GM12892 (cell line): ENCODE results near the gene DKKL1.

Experiments used
- DNase-seq: peaks from one replicate; pipeline ENCODE4 v3.0.0; 2011; ENCODE audit not compliant: insufficient read length
- FAIRE-seq: peaks from 2 replicates; lab custom pipeline; 2011; peaks lifted over from hg19 to GRCh38; lab: Jason Lieb, UNC
- POLR2A ChIP-seq: IDR thresholded peaks from 2 replicates; pipeline ENCODE4 v1.6.1; 2011; ENCODE audit warnings: low read depth, low read length, control low read depth
- POLR2AphosphoS5 ChIP-seq: IDR thresholded peaks from 2 replicates; pipeline ENCODE4 v1.6.1; 2011; ENCODE audit warnings: low read depth, low read length, control low read depth
- TAF1 ChIP-seq: IDR thresholded peaks from 2 replicates; pipeline ENCODE4 v1.6.1; 2011; ENCODE audit warnings: low read depth, mild to moderate bottlenecking, control low read depth, low read length, borderline replicate concordance

Gene DKKL1

GRCh38 chr19:49378512-49378911 lies 14.8 kb downstream of the DKKL1 start:
- no peak for FAIRE-seq
- TF ChIP-seq POLR2A, result no peak
- TF ChIP-seq POLR2AphosphoS5, result no peak
- TF ChIP-seq TAF1, result no peak
- no peak for DNase-seq

DNA sequence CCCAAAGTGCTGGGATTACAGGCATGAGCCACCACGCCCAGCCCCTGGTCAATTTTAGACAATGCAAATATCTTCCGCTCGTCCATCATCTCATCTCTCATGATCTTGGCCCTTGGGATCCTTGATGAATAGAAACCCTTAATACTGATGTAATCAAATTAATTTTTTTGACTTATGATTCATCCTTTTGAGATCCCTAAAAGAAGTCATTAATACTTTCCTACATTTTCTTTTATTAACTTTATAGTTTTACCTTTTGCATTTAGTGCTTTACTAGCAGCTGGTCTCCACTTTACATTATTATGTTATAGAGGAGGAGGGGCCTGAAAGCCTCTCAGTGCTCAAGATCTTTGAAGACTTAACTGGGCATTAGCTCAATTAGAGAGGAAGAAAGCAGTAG lies 16.7 kb downstream of the DKKL1 start:
- TF ChIP-seq POLR2A (no peak), TAF1 (no peak), POLR2AphosphoS5 (no peak)
- DNase-seq, result no peak
- no peak for FAIRE-seq

- DNase-seq, result no peak
- TF ChIP-seq TAF1 (no peak), POLR2A (no peak), POLR2AphosphoS5 (no peak)
- FAIRE-seq, result no peak
Observed at GRCh38 chr19:49382639-49383038, 19.0 kb downstream of the DKKL1 start.

DNA sequence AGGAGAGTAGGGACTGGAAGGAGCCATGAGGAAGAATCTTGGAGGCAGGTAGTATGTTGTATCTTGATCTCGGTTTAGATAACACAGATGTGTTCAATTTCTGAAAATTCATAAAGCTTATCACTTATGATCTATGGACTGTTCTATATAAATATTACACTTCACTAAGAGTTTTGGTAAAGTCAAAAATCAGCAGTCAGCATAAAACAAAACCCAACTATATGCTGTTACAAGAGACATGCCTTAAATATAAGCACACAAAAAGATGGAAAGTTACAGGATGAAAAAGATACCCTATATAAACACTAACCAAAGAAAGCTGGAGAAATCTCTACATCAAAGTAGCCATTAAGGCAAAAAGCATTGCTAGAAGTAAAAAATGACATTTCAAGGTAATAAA lies 19.9 kb downstream of the DKKL1 start:
- TF ChIP-seq POLR2AphosphoS5 (no peak), POLR2A (no peak), TAF1 (no peak)
- DNase-seq (no peak), FAIRE-seq (no peak)

DNA sequence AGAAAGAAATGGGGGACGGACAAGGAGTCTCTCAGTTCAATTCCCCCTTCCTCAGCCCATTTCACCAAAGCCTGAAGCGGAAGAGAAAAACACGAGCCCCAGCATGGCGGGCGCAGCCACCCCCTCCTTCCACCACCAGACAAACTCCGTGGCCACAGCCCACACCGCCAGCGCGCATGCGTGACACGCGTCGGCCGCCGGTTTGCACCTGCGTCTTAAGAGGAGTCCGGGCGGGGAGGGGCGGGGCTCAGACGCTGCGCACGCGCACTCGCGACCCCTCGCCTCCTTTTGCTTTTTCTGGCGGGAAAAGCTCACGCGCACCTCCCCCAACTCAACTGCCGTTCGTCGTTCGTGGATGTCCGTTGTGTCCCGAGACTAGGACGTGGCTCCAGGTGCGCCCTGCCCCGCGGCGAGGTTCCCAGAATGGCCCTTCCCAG lies 24.3 kb downstream of the DKKL1 start, which contains the start of gene KASH5:
Gene KASH5 (plus strand): TSS at position 314 of the 437 bp plus-strand sequence. CDS start 2,635 bp downstream, outside the sequence.
- TF ChIP-seq TAF1 (no peak), POLR2AphosphoS5 (no peak), POLR2A (no peak)
- FAIRE-seq (no peak), DNase-seq (no peak)

GRCh38 chr19:49389406-49389805 lies 25.7 kb downstream of the DKKL1 start:
- TF ChIP-seq POLR2A (no peak), POLR2AphosphoS5 (no peak)
- DNase-seq (no peak), FAIRE-seq (no peak)

DNA sequence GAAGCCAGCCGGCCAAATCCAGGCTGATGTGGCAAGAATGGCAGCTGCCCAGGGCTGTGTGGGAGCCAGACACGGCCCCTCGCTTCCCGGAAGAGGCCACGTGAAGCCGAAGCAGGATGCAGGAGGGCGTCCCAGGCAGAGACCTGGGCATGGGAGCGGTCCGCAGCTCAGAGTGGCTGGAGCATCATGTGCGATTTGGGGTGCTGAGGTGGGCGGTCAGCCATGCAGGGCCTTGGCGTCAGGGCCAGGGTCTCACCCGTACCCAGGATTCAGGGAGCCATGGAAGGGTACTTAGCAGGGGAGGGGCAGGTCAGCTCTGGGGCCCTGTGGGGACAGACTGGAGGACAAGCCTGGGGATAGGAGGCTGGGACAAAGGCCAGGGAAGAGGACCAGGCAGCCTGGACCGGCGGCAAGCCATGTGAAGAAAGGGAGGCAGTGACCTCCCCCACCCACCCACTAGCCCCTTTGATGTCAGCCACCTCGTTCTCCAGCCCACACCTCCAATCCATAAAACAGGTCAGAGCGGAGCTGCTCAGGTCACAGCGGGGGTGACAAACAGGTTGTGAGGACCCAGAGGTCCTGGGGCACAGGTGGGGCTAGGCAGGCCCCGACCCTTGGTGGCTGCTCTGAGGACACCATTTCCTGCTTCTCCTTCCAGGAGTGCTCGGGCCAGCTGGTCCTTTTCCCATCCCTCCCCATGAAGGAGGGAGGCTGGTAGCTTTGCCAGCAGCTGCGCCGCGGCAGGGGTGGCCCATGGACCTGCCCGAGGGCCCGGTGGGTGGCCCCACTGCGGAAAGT lies 26.7 kb downstream of the DKKL1 start:
- FAIRE-seq (no peak), DNase-seq (no peak)
- TF ChIP-seq POLR2A (no peak), POLR2AphosphoS5 (no peak), TAF1 (no peak)

- DNase-seq (no peak), FAIRE-seq (no peak)
- no peak for TF ChIP-seq POLR2AphosphoS5
- no peak for TF ChIP-seq TAF1
- TF ChIP-seq POLR2A, result no peak
Observed at GRCh38 chr19:49390929-49391359, 27.3 kb downstream of the DKKL1 start.

GRCh38 chr19:49391581-49392399 lies 28.1 kb downstream of the DKKL1 start:
- FAIRE-seq (peak; percentile 98), DNase-seq (peak; percentile 79)
- TF ChIP-seq POLR2AphosphoS5 (no peak), POLR2A (no peak), TAF1 (no peak)

GRCh38 chr19:49393881-49394280 lies 30.2 kb downstream of the DKKL1 start:
- DNase-seq, result no peak
- no peak for TF ChIP-seq POLR2A
- TF ChIP-seq POLR2AphosphoS5, result no peak
- TF ChIP-seq TAF1, result no peak
- FAIRE-seq, result no peak

DNA sequence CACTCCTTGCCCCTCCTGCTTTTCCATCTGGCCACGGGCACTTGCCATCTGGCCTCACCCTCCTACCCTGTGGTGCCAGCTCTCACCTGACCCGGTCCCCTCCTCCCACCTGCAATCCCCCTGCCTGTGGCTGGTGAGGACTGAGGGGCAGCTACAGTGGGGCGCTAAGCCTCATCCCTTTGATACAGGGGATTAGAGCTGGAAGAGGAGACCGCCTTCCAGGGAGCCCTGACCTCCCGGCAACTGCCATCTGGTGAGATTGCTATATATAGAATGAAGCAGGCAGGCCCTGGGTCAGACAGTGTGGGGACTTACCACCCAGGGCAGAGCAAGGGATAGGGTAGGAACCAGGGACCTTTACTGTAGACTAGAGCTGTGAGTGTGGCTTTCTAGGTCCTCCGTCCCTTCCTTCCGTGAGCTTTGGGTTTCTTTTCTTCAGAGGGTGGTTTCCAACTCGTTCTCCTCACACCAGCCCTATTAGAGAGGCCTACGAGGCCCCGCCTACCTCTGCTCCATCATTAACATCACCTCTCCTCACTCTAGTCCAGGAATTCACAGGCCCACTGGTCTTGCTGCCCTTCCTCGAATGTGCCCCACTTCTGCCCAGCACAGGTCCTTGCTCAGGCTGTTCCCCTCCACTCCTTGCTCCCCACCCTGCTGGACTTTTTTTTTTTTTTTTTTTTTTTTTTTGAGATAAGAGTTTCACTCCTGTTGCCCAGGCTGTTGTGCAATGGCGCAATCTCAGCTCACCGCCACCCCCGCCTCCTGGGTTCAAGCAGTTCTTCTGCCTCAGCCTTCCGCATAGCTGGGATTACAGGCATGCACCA lies 32.1 kb downstream of the DKKL1 start:
- no peak for DNase-seq
- no peak for FAIRE-seq
- no peak for TF ChIP-seq TAF1
- TF ChIP-seq POLR2AphosphoS5, result no peak
- TF ChIP-seq POLR2A, result no peak

- FAIRE-seq (no peak), DNase-seq (no peak)
Observed at GRCh38 chr19:49396738-49397505, 33.2 kb downstream of the DKKL1 start.

More at GRCh38 chr19:49396738-49397505, 33.2 kb downstream of the DKKL1 start:
- TF ChIP-seq POLR2AphosphoS5, result no peak
- no peak for TF ChIP-seq TAF1
- no peak for TF ChIP-seq POLR2A
